ENCODE data around the gene SPPL3.

DNA sequence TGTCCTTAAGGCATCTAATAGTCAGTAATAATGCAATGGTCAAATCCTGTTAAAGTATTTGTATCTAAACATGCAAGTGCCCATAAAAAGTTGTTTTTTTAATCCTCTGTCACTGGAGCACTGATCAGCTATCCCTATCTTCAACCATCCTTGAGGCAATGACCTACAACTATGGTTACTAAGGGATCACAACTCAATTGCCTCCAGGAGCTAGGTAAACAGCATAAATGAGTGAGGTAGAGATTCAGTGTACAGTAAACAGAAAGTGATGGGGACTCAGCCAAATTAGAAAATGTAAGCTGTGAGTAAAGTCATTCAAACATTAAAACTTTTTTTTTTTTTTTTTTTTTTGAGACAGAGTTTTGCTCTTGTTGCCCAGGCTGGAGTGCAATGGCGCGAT lies 18.6 kb downstream of the SPPL3 start:
- TF ChIP-seq, protein P1, sequence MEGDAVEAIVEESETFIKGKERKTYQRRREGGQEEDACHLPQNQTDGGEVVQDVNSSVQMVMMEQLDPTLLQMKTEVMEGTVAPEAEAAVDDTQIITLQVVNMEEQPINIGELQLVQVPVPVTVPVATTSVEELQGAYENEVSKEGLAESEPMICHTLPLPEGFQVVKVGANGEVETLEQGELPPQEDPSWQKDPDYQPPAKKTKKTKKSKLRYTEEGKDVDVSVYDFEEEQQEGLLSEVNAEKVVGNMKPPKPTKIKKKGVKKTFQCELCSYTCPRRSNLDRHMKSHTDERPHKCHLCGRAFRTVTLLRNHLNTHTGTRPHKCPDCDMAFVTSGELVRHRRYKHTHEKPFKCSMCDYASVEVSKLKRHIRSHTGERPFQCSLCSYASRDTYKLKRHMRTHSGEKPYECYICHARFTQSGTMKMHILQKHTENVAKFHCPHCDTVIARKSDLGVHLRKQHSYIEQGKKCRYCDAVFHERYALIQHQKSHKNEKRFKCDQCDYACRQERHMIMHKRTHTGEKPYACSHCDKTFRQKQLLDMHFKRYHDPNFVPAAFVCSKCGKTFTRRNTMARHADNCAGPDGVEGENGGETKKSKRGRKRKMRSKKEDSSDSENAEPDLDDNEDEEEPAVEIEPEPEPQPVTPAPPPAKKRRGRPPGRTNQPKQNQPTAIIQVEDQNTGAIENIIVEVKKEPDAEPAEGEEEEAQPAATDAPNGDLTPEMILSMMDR (IDR thresholded peaks at IDR 0.05; ENCODE audit: low read depth, low read length, poor library complexity, severe bottlenecking), result no peak
- no peak for TF ChIP-seq EZH2phosphoT487 (IDR thresholded peaks at IDR 0.05; ENCODE audit: borderline replicate concordance, low read length)
